Right renal pelvis (tissue), 4 donors: ENCODE data around the gene ADGRV1. TPM values are rescaled to one million over a fixed set of nuclear protein-coding genes. Genes with fewer than 3 reads are reported as not detected.
A peak's percentile ranks its signal among the peaks of the same experiment; 100 is the strongest.

Experiments
- DNase-seq, 4 donors: peaks; one replicate each; pipeline ENCODE4 v3.0.0-alpha.2; 2013; ENCODE audit warnings: low read depth in 4 of 4, low spot score in 3 of 4, missing footprints in 1 of 4
- polyA plus RNA-seq, 4 donors: library from polyadenylated mRNA; unstranded; fragments of 120-200 nt; gene quantifications; one replicate each; pipeline ENCODE4 v1.2.1, GENCODE V29; 2013; ENCODE audit not compliant: insufficient read length in 4 of 4

The ADGRV1 gene
- polyA plus RNA-seq, 4 donors, result 8.6 to 12.6 (median 12.0) TPM

GRCh38 chr5:91174396-91174795 lies 615.8 kb downstream of the ADGRV1 start:
- peak; percentile 15 to 64 (median 44) for DNase-seq

GRCh38 chr5:91175708-91176107 lies 617.1 kb downstream of the ADGRV1 start:
- DNase-seq, result no peak

GRCh38 chr5:91176288-91177016 lies 617.9 kb downstream of the ADGRV1 start:
- DNase-seq, result peak in 2 of 4 donors; percentile 26 to 50

- DNase-seq, result no peak
Measured at GRCh38 chr5:91177085-91177484, 618.5 kb downstream of the ADGRV1 start.

GRCh38 chr5:91177639-91178038 lies 619.0 kb downstream of the ADGRV1 start:
- DNase-seq, result no peak

- no peak for DNase-seq
Measured at GRCh38 chr5:91178461-91178860, 619.9 kb downstream of the ADGRV1 start.

GRCh38 chr5:91179018-91179417 lies 620.4 kb downstream of the ADGRV1 start:
- no peak for DNase-seq

- DNase-seq, result no peak
Measured at GRCh38 chr5:91180506-91180905, 621.9 kb downstream of the ADGRV1 start.

- no peak for DNase-seq
Measured at GRCh38 chr5:91182763-91183162, 624.2 kb downstream of the ADGRV1 start.

GRCh38 chr5:91183743-91184142 lies 625.1 kb downstream of the ADGRV1 start:
- DNase-seq, result no peak

- DNase-seq, result no peak
Measured at GRCh38 chr5:91186101-91186500, 627.5 kb downstream of the ADGRV1 start.

GRCh38 chr5:91187032-91187431 lies 628.4 kb downstream of the ADGRV1 start:
- DNase-seq, result no peak

GRCh38 chr5:91188755-91189154 lies 630.2 kb downstream of the ADGRV1 start:
- no peak for DNase-seq

GRCh38 chr5:91189480-91190313 lies 631.1 kb downstream of the ADGRV1 start:
- DNase-seq, result no peak

- no peak for DNase-seq
Measured at GRCh38 chr5:91190314-91190690, 631.7 kb downstream of the ADGRV1 start.

GRCh38 chr5:91194824-91195381 lies 636.3 kb downstream of the ADGRV1 start:
- DNase-seq, result no peak

- no peak for DNase-seq
Measured at GRCh38 chr5:91200692-91201091, 642.1 kb downstream of the ADGRV1 start.

GRCh38 chr5:91206103-91206502 lies 647.5 kb downstream of the ADGRV1 start:
- DNase-seq, result no peak

GRCh38 chr5:91206734-91207133 lies 648.1 kb downstream of the ADGRV1 start:
- DNase-seq, result no peak

- no peak for DNase-seq
Measured at GRCh38 chr5:91207248-91207647, 648.7 kb downstream of the ADGRV1 start.

- no peak for DNase-seq
Measured at GRCh38 chr5:91211997-91212713, 653.6 kb downstream of the ADGRV1 start.
